A204.1 (cell line): ENCODE data around the gene BABAM2.

Experiments
- FAIRE-seq: peaks from 2 replicates; lab custom pipeline; 2012; peaks lifted over from hg19 to GRCh38; lab: Jason Lieb, UNC

Gene BABAM2

DNA sequence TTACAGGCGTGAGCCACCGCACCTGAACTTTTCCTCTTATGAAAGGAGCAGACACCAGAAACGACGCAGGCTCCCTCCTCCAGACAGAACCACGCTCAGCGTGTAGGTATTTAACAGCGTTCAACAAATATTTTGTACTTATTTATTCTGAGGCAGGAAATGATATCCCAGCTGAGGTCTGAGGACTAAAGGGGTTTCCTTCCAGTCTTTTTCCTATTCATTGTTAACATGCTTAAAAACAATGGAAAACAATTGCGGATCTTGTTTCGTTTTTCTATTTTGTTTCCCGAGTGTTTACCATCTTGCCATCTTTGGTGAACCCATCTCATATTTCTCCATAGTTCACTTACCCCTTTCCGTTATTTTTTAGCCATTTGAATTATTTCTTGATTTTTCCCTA is 458.4 kb downstream of the BABAM2 start:
- FAIRE-seq = no peak

DNA sequence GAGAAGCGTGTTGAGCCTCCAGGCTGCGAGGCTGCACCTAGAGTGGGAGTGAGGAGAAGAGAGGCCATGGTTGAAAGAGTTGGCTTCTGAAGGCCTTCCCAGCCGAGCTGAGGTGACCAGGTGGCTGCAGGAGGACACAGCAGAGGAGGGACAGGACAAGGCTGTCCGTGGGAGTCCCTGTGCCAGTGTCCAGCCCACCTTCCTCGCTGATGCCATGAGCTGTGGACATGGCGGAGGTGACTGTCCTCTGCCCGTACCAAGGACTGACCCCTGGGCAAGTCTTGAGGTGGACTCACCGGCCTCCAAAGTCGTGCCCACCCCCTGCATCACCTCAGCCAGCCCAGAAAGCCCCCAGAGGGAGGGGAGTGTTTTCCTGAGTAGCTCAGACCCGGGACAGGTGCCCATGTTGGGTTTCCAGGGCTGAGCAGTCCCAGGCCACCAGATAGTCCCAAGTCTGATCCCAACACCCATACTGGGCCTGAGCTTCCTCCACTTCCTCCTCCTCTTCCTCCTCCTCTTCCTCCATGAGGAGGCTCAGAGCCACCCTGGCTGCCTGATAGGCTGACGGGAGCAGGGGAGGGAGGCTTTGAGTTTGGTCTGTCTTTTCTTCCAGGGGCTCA is 459.1 kb downstream of the BABAM2 start:
- FAIRE-seq = no peak

DNA sequence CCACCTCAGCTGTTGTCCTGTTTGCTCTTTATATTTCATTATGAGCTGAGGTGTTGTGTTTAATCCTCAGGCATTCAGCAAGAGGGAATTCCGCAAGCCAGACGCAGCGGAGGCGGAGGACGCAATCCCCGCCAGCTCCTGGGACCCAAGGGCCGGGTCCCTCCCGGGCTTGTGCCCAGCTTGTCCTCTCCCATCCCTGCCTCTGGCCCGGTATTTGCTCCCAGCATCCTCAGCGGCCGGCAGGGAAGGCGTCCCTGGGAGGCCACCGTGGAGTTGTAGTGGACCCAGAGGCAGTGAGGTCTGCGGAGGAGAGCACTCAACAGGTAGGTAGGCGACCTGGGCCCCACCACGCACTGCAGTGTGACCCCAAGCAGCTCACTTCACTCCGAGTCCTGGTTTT is 459.7 kb downstream of the BABAM2 start:
- FAIRE-seq = no peak

DNA sequence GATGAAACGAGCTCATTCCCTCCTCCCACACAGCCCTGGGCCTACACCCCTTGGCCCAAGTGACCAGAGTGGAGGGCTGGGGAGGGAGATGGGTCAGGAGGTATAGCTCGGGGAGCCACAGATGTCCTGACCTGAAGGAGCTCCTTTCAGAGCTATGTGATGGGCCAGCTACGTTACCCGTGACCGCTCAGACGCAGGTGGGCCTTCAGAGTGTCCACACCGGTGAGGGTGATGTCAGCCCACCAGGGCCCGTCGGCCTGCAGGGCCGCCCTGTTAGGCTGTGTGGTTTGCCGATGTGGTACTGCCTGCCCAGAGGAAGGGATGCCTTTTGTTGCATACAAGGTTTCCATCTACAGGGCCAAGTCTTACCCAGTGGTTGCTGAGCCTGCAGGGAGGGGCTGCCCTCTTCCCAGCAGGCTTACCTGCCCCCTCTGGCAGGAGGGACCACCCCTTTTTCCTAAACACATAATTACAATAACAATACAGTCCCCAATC is 460.3 kb downstream of the BABAM2 start:
- no peak for FAIRE-seq

DNA sequence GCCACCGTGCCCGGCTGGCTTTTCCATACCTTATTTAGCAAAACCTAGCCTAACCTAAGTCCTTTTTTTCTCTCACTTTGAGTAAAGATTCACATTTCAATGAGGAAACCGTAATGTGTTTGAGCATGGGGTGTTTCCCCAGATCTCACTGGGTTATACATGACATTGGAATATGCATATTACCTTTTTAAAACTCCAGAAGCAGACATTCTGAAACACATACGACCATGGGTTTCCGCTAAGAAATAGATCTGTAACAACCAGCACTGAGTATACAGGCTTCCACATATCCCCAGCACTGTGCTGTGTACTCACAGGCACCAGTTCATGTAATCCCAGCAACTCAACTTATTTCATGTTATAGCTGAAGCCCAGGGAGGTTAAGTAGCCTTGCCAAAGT is 461.1 kb downstream of the BABAM2 start:
- FAIRE-seq = no peak

DNA sequence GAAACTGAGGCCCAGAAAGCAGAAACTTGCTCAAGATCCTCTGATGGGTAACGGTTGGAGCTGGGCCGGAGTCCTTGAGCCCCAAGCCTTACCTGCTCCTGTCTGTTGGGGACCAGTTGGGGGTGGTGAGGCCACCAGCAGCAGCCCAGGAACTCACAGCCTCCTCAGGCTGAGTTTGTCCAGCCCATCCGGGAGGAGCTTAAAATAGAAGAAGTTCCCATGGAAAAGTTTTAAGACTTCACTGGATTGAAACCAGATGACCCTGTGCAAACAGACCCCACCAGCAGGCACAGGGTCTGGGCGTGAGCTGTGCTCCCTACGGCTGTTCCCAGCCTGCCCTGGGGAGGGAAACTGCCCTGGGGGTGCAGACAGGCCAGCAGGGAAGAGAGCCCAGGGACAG is 461.6 kb downstream of the BABAM2 start:
- FAIRE-seq = no peak

DNA sequence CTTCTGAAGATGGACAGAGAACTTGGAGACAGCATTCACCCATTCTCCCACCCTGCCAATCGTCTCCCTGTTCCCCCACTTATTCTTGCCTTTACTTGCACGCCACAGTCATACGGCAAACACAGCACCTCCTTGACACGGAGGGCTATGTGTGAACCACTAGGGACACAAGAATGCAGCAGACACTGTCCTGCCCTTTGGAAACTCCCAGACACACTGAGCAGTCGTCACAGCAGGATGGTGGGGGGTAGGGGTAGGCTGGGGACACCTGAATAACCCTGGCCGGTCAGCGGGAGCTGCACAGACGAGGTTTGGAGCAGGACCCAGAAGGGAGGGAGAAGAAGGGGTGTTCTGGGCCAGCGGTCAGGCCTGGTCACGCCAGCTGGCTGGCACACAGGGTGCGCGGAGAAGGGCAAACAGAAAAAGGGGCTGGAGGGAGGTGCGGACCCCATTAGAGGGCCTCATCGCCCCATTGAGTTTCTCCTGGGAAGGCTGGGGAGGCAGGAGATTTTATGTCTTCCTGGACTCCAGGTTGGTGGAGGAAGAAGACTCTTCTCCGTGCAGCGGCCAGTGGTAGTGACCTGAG is 462.2 kb downstream of the BABAM2 start:
- FAIRE-seq = no peak

DNA sequence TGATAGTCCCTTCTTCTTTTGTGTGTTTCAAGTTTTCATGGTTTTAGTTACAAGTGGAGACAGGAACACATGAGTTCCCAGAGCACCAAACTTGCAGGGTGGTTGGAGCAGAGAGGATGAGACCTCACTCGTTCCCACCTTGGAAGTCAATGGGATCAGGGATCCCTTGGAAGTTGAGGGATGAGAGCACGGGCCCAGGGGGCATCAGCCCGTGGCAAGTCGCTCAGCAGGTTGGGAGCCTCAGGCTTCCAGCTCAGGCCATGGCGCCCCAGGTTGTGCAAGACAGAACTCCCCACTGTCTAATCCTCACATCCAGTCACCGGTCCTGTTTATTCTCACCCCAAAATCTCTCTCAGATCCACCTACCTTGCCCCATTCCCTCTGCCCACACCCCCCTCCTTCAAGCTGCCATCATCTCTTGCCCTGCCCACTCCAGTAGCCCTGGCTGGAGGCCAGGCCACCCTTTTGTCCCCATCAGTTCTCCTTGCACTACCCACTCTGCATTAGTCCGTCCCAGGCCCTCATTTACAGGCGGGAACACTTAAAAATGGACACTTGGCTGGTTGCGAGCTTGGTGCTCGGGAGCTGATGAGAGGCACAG is 464.5 kb downstream of the BABAM2 start:
- no peak for FAIRE-seq

DNA sequence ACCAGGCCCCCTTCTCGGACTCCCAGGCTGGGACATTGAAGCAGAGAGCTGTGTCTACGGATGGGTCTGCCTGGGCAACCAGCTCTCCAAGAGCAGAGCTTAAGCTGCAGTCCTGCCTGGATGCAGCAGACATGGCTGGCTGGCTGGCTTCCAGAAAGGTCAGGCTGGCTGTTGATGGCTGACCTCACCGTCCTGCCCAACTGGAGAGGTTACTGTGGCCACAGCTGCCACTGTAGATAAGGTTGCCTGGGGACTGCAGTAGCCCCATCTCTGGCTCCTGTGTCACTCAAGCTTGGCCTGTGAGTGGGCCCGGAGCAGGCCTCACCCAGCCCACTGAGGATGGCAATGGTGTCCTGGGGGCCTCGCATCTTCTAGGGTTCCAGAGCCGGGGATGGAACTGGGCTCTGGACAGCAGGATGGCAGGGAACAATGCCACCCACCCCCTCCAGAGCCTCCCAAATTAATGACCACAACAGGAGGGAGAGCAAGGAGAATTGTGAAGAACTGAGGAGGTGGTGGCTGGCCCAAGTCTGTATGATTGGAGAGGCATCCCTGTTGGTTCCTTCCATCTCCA is 465.1 kb downstream of the BABAM2 start:
- FAIRE-seq = no peak

DNA sequence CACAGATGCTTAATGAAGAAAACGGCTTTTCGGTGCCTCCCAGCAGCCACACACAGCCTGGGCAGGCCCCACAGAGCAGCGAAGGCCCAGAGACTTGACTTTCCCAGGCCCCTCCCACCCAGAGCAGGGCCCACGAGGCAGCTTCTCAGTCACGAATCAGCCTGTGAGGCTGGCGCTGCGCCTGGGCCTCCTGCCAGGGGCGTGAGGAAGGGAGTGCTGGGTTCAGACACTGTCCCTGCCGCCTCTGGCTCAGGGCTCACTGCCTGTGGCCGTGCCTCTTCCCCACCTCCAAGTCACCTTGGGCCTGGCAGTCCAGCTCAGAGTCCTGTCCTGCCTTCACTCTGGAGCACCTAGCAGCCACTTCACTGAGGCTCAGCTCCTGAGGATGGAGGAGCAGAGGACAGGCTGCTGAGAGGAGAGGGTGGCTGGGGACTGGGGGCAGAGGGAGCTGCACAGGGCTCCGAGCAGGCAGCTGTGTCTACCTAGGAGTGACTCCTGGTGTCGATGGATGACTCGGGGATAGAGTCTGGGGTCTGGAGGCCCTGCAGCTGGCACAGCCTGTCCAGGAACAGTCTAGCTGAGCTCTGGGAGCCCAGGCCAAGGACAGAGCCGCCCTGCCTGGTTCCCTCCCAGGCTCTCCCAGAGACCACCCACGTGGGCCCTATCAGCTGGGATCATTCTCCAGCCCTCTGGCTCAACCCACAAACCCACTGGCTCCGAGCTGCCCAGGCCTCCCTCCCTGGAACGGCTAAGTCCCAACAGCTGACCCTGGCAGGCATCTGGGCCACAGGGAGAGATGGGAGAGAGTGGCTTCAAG is 465.8 kb downstream of the BABAM2 start:
- no peak for FAIRE-seq

DNA sequence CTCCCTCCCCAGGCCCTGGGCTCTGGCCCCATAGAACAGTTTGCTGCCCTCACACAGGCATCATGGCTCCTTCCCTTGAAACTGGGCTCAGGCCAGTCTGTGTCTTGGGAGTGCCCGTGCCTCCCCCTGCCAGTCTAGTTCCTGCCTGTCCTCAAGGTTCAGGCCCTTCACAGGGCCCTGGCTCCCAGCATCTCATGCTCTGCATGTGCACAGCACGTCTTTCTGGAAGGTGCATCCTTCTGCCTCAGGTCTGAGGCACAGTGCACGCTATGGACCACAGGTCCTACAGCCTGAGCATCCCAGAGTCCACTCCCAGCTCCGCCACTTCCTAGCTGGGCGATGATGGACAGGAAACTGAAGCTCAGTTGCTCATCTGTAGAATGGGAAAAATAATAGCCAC is 466.5 kb downstream of the BABAM2 start:
- no peak for FAIRE-seq

DNA sequence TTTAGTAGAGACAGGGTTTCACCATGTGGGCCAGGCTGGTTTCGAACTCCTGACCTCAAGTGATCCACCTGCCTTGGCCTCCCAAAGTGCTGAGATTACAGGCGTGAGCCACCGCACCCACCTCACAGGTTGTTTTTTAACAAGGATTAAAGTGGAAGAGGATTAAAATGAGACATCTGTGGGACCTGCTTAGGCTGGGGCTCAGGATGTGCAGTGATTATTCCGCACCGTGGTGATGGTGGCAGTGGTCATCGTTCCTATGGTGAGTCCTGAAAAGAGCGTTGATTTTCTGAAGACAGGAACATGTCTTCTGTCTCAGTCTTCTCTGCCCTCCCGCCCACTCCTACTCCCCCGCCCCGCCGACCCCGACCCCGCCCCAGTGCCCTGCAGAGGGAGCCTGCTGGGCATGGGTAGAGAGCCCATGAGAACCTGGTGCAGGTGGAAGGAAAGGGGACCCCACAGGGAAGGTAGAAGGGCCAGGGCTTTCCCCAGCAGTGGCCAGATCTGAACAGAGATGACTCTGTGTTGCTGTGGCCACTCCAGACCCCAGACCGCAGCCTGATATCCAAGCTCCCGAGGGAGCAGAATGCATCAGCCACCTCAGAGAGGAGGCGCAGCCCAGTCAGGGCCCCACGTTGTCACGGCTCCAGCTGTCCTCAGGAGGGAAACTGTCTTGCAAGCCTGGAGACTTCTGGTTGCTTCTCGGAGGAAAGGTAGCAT is 467.6 kb downstream of the BABAM2 start:
- no peak for FAIRE-seq

DNA sequence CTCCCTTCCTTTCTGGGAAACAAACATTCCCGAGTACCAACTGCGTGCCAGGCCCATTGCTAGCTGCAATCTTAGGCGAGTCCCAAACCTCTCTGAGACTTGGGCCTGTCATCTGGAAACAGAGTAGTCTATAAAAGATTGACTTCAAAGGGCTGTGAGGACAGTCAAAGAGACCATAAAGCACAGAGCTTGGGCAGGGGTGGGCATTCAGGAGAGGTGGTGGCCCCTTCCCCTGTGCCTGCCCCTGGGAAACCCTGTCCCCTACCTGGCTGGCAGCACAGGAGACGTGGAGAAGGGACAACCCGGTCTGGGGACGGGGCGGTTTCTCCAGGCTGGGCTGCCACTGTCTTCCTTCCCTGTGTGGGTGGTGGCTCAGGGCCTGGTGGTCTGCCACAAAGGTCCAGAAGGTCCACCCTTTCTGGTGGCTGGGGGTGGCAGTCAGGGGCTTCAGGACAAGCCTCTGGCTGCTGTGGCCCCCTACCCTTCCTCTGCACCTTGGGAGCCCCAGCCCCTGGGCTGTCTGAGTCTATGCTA is 468.2 kb downstream of the BABAM2 start:
- no peak for FAIRE-seq

DNA sequence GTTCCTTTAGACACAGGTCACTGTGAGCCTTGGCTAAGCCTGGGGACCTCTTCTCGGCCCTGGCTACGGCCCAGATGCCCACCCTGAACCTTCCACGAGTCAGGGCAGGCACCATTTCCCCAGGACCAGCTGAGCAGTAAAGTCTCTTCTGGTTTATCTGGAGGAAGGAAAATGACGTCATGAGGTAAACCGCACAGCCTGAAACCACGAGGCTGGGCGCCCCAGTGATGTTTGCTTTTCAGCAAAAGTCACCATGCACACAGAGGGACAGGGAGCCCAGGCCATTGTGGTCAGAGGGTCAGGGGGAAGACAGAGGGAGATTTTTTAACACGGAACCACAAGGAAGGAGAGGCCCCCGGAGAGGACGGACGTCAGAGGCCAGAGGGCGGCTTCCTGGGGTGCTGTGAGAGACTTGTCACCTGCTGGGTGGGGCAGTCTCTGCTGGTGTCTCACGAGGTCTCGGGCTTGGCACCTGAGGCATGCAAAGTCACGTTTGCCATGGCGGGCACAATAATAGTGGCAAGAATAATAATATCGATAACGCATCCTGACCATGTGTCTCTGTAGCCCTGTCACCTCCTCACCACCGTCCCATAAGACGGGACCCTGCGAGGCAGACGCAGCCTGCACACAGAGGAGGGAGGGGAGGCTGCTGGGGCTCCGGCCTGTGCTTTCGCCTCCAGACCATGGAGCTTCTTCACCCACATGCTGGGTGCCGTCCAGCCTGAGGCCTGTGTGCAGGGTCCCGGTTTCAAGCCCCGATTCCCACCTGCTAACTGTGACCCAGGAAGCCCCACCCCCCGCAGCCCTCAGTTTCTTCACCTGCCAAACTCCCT is 468.9 kb downstream of the BABAM2 start:
- FAIRE-seq = no peak

DNA sequence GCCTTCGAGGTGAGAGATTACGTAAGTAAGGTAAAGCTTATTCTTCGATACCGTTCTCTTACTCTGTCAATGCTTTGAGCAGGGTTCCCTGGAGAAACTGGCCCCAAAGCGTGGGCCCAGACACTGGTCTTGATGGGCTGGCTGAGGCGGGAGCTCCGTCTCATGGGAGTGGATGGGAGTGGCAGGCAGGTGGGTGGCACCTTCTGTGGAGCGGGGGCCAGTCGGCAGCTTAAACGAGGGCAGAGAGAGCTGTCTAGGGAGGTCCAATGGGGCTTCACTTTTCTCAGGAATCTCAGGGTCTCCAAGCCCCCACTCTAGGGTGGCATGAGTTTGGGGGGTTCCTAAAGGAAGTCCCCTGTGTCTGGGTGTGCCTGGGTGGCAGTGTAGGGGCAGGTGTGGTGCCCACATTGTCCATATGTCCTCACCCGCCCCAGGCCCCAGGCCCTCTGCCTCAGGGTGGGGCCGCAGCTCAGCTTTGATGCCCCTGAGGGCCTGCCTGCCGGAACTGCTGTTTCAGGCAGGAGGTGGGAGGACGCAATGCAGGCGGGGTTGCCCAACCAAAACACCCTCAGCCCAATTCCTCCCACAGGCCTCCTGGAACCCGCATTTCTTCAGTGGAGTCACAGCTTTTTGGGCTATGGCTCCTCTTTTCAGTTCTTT is 469.7 kb downstream of the BABAM2 start:
- FAIRE-seq = no peak

DNA sequence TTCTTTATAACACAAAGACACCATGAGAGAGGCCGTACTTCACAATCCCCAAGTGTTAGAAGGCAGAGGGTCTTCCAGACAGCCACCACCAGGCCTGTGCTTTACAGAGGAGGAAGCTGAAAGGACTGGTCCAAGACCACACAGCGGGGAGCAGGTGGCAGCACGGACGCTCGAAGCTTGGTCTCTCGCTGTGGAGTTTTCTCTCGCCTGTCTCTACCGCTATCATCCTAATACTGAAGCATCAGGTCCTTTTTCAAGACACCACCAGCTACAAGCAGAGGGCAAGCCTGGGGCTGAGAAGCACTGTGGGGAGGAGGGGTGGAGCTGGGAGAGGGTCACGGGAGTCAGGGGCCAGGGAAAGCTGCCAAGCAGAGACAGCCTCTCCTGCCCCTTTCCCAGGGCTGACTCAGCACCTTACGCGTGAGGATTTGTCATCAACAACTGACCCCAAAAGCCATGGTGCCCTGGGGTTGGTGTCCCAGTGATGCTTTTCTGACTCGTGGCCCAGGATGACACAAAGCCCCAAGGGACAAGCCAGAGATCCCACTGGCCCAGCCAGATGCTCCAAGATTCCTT is 470.3 kb downstream of the BABAM2 start:
- FAIRE-seq = no peak

DNA sequence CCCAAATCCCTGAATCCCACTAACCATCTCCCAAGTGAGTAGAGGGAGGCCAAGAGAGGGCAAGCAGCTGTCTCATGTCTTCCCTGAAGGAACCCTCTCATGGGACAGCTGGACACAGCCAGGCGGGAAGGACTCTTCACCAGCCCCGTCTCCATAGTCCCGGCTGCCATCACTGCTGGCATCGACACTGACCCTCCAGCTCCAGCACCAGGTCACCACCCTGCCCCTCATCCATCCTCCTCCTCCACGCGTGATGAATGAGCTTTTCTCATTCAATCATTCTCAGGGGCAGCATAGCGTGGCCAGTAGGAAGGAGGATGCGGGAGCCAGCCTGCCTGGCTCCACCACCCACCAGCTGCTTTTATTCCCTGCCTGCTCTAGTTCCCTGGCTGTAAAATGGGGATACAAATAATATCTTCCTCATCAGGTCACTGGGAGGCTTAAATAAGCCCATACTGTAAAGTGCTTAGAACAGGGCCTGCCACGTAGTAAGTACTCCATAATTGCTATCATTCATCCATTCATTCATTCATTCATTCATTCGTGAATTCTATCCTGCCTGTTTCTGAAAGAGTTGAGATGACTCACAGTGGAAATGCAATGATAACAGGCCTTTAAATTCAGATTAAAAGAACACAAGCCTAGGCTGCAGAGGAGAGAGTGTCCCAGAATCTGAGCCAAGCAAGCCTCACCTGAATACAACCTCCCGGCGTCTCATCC is 471.6 kb downstream of the BABAM2 start:
- no peak for FAIRE-seq

DNA sequence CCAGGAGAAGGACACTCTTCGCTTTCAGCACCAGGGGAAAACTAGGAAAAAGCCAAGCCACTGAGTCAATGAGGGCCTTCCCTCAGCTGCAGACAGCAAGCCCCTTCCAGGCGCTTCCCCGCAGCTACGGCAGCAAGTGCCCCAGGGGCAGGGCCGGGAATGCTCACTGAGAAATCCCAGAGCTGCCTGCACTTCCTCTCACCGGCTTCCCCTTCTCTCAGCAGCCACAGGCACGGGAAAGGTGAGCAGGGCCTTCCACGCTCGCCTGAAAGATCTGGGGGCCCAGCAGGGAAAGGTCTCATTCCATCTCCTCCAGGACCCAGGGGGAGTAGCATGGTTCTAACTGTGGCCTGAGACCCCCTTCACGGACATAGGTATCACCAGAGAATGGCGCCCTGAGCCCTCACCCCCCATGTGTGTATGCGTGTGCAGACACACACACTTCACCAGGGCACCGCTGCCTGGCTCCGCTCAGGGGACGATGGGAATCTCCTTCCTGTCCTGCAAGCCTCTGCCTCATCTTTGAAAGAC is 472.5 kb downstream of the BABAM2 start:
- no peak for FAIRE-seq

DNA sequence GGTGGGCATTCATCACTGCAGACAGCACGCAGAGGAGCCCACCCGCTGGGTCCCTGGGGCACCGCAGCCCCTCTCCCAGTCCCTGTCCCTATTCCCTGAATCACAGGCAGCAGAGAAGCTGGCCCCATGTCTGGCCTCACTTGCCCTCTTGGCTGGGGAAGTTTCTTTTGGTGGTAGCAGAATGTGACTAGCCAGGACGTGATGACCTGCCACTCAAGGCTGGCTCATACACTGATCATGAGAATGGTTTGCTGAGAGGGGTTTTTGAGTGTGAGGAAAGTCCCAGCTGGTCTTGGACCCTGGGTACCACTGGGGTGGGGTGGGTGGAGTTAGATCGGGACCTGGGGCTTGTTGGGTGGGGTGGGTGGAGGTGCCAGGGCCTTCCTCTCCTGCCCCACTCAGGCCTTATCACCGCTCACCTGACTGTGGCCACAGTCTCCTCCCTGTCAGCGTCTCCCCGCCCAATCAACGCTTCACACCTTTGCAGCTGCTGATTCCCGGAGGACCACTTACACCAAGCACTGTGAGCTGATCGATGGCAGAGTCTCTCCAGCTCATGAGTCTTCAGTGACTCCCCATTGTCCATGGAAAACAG is 473.3 kb downstream of the BABAM2 start:
- no peak for FAIRE-seq
